ENCODE measurements around the gene LRFN4.

DNA sequence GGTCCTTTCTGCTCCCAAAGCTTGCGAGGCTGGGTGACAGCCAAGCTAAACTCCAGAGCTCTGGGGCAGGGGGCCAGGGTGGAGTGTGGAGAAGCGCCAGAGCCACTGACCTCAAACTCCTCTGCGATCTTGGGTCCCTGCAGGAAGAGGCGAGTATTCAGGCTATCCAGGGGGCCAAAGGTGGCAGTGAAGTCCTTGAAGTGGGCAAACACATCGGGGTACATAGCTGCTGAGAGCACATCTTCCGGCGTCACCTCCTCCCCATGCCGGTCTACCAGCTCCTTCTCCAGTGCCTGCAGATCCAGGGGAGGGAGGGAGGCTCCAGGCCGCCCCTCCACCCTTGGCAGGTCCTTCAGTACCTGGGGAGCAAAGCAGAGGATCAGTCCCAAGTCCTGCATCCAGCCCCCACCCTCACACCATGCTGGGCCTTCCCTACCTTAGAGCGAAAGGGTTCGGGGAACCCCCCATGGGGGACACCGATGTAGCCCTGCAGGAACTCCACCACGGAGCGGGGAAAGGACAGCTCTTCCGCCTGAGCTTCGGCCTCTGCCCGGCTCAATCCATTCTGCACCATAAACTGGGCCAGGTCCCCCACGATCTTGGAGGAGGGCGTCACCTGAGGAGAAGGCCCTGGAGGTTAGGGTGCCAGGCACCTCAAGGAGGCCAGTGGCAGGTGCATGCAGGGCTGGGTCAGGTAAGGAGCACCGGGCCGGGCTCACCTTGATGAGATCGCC, 7.2 kb upstream of the LRFN4 start:
- TF ChIP-seq EZH2 (IDR thresholded peaks at IDR 0.05; ENCODE audit: borderline replicate concordance, low read depth, low read length, severe bottlenecking) = no peak
- TF ChIP-seq, protein P1, sequence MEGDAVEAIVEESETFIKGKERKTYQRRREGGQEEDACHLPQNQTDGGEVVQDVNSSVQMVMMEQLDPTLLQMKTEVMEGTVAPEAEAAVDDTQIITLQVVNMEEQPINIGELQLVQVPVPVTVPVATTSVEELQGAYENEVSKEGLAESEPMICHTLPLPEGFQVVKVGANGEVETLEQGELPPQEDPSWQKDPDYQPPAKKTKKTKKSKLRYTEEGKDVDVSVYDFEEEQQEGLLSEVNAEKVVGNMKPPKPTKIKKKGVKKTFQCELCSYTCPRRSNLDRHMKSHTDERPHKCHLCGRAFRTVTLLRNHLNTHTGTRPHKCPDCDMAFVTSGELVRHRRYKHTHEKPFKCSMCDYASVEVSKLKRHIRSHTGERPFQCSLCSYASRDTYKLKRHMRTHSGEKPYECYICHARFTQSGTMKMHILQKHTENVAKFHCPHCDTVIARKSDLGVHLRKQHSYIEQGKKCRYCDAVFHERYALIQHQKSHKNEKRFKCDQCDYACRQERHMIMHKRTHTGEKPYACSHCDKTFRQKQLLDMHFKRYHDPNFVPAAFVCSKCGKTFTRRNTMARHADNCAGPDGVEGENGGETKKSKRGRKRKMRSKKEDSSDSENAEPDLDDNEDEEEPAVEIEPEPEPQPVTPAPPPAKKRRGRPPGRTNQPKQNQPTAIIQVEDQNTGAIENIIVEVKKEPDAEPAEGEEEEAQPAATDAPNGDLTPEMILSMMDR (IDR thresholded peaks at IDR 0.05; ENCODE audit: extremely low read depth in 1 of 2, insufficient read depth in 1 of 2, low read depth in 1 of 2, low read length in 2 of 2) = no peak
- TF ChIP-seq, protein P2, sequence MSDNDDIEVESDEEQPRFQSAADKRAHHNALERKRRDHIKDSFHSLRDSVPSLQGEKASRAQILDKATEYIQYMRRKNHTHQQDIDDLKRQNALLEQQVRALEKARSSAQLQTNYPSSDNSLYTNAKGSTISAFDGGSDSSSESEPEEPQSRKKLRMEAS (IDR thresholded peaks at IDR 0.05; ENCODE audit: insufficient read depth, insufficient read length) = no peak
- no peak for TF ChIP-seq POLR2A (IDR thresholded peaks at IDR 0.05; ENCODE audit: low read depth, low read length)
- TF ChIP-seq POLR2AphosphoS5 (IDR thresholded peaks at IDR 0.05; ENCODE audit: insufficient read depth, low read depth, low read length) = no peak
- TF ChIP-seq MYC (IDR thresholded peaks at IDR 0.05; ENCODE audit: low read depth, low read length) = no peak
- no peak for TF ChIP-seq GATA2 (IDR thresholded peaks at IDR 0.05; ENCODE audit: insufficient read depth, insufficient read length, low read depth, low read length)
